ENCODE data around the gene CEMIP.

DNA sequence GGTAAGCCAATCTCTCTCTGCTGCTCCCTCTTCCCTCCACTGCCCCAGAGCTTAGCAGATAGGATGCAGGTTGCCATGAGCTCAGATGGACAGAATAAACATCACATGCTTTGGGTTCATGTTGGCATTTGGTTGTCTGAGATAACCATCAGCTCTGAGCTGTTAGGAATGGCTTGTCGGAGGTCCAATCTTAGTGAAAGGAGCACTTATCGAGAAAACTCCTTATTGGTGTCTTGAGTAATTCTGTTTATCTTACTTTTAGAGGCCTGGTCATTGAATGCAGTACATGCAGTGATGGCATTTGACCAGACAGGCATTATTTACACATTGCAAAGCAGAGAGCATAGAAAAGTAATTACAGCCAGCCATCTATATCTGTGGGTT, 99.7 kb downstream of the CEMIP start:
- TF ChIP-seq CTCF (IDR thresholded peaks at IDR 0.05) (no peak), POLR2A (IDR thresholded peaks at IDR 0.05) (no peak)
